ENCODE results near the gene SFRP4.
"Not testable (repeated sequence)": the region's sequence is repeated elsewhere in the genome, so short reads cannot be mapped to it uniquely, and the experiment has no call there.

The SFRP4 gene

GRCh38 chr7:37916673-37917660, at the start of gene SFRP4:
Gene SFRP4 (minus strand): TSS chr7:37916817. CDS start chr7:37916537, 280 bp downstream.
- DNase-seq (ENCODE audit: low spot score in 2 of 2) (no peak), ATAC-seq (replicated peaks; ENCODE audit: extremely low read depth, poor library complexity, severe bottlenecking) (no peak)
- no peak within 1 kb of the TSS for H3K27ac Mint-ChIP-seq (ENCODE audit: low read depth)
- H3K4me3 Mint-ChIP-seq, result peak within 1 kb of the TSS; percentile 44
- H3K27me3 Mint-ChIP-seq, result peaks cover 85% of the 10 kb centered on the region
- peaks cover 25% of the 10 kb centered on the region for H3K4me1 Mint-ChIP-seq
- no peaks in the 10 kb centered on the region for H3K9me3 Mint-ChIP-seq
- H3K36me3 Mint-ChIP-seq (ENCODE audit: insufficient read depth), result no peaks in the 10 kb centered on the region

GRCh38 chr7:37964196-37964595, 47.6 kb upstream of the SFRP4 start:
- H3K27ac Mint-ChIP-seq (ENCODE audit: low read depth), result no peak overlapping the region
- no peaks in the 10 kb centered on the region for H3K9me3 Mint-ChIP-seq
- peaks cover 13% of the 10 kb centered on the region for H3K27me3 Mint-ChIP-seq

GRCh38 chr7:37961251-37961650, 44.6 kb upstream of the SFRP4 start:
- no peak overlapping the region for H3K4me3 Mint-ChIP-seq
- peaks cover 15% of the 10 kb centered on the region for H3K27me3 Mint-ChIP-seq
- H3K36me3 Mint-ChIP-seq (ENCODE audit: insufficient read depth), result peaks cover 2% of the 10 kb centered on the region
- no peaks in the 10 kb centered on the region for H3K4me1 Mint-ChIP-seq
- DNase-seq (ENCODE audit: low spot score in 2 of 2) (no peak), ATAC-seq (replicated peaks; ENCODE audit: extremely low read depth, poor library complexity, severe bottlenecking) (no peak)
- no peak overlapping the region for H3K27ac Mint-ChIP-seq (ENCODE audit: low read depth)
- no peaks in the 10 kb centered on the region for H3K9me3 Mint-ChIP-seq

More at GRCh38 chr7:37964196-37964595, 47.6 kb upstream of the SFRP4 start:
- no peaks in the 10 kb centered on the region for H3K4me1 Mint-ChIP-seq
- H3K4me3 Mint-ChIP-seq, result no peak overlapping the region
- DNase-seq (ENCODE audit: low spot score in 2 of 2) (no peak), ATAC-seq (replicated peaks; ENCODE audit: extremely low read depth, poor library complexity, severe bottlenecking) (no peak)
- H3K36me3 Mint-ChIP-seq (ENCODE audit: insufficient read depth), result peaks cover 2% of the 10 kb centered on the region

GRCh38 chr7:37960483-37960882, 43.9 kb upstream of the SFRP4 start:
- Mint-ChIP-seq H3K4me3 (no peak overlapping the region), H3K9me3 (no peaks in the 10 kb centered on the region), H3K27ac (ENCODE audit: low read depth) (no peak overlapping the region), H3K27me3 (peaks cover 23% of the 10 kb centered on the region), H3K4me1 (no peaks in the 10 kb centered on the region), H3K36me3 (ENCODE audit: insufficient read depth) (peaks cover 2% of the 10 kb centered on the region)
- DNase-seq (ENCODE audit: low spot score in 2 of 2), result no peak
- no peak for ATAC-seq (replicated peaks; ENCODE audit: extremely low read depth, poor library complexity, severe bottlenecking)

- H3K36me3 Mint-ChIP-seq (ENCODE audit: insufficient read depth), result peaks cover 2% of the 10 kb centered on the region
- peaks cover 25% of the 10 kb centered on the region for H3K27me3 Mint-ChIP-seq
- ATAC-seq (replicated peaks; ENCODE audit: extremely low read depth, poor library complexity, severe bottlenecking) (no peak), DNase-seq (ENCODE audit: low spot score in 2 of 2) (no peak)
- H3K4me3 Mint-ChIP-seq, result no peak overlapping the region
- H3K9me3 Mint-ChIP-seq, result no peaks in the 10 kb centered on the region
- H3K4me1 Mint-ChIP-seq, result no peaks in the 10 kb centered on the region
- H3K27ac Mint-ChIP-seq (ENCODE audit: low read depth), result no peak overlapping the region
Observed at GRCh38 chr7:37957221-37957970, 40.8 kb upstream of the SFRP4 start.

- H3K4me3 Mint-ChIP-seq, result no peak overlapping the region
- H3K4me1 Mint-ChIP-seq, result no peaks in the 10 kb centered on the region
- DNase-seq (ENCODE audit: low spot score in 2 of 2) (no peak), ATAC-seq (replicated peaks; ENCODE audit: extremely low read depth, poor library complexity, severe bottlenecking) (no peak)
- no peaks in the 10 kb centered on the region for H3K9me3 Mint-ChIP-seq
- peaks cover 25% of the 10 kb centered on the region for H3K27me3 Mint-ChIP-seq
- no peak overlapping the region for H3K27ac Mint-ChIP-seq (ENCODE audit: low read depth)
- peaks cover 2% of the 10 kb centered on the region for H3K36me3 Mint-ChIP-seq (ENCODE audit: insufficient read depth)
Observed at GRCh38 chr7:37956791-37957190, 40.2 kb upstream of the SFRP4 start.

GRCh38 chr7:37954217-37954616, 37.6 kb upstream of the SFRP4 start:
- H3K9me3 Mint-ChIP-seq; H3K27ac Mint-ChIP-seq (ENCODE audit: low read depth); DNase-seq (ENCODE audit: low spot score in 2 of 2); H3K4me1 Mint-ChIP-seq; H3K4me3 Mint-ChIP-seq; ATAC-seq (replicated peaks; ENCODE audit: extremely low read depth, poor library complexity, severe bottlenecking); H3K36me3 Mint-ChIP-seq (ENCODE audit: insufficient read depth): not testable (repeated sequence)
- peaks cover 12% of the 10 kb centered on the region for H3K27me3 Mint-ChIP-seq

GRCh38 chr7:37952240-37952639, 35.6 kb upstream of the SFRP4 start:
- H3K9me3 Mint-ChIP-seq, result no peaks in the 10 kb centered on the region
- ATAC-seq (replicated peaks; ENCODE audit: extremely low read depth, poor library complexity, severe bottlenecking) (no peak), DNase-seq (ENCODE audit: low spot score in 2 of 2) (no peak)
- H3K27me3 Mint-ChIP-seq, result peaks cover 12% of the 10 kb centered on the region
- H3K4me3 Mint-ChIP-seq, result no peak overlapping the region
- H3K27ac Mint-ChIP-seq (ENCODE audit: low read depth), result no peak overlapping the region
- H3K4me1 Mint-ChIP-seq, result no peaks in the 10 kb centered on the region
- no peaks in the 10 kb centered on the region for H3K36me3 Mint-ChIP-seq (ENCODE audit: insufficient read depth)

- Mint-ChIP-seq H3K36me3 (ENCODE audit: insufficient read depth) (no peaks in the 10 kb centered on the region), H3K27me3 (peaks cover 8% of the 10 kb centered on the region), H3K27ac (ENCODE audit: low read depth) (no peak overlapping the region), H3K9me3 (peaks cover 5% of the 10 kb centered on the region), H3K4me1 (no peaks in the 10 kb centered on the region), H3K4me3 (no peak overlapping the region)
- ATAC-seq (replicated peaks; ENCODE audit: extremely low read depth, poor library complexity, severe bottlenecking) (no peak), DNase-seq (ENCODE audit: low spot score in 2 of 2) (no peak)
Observed at GRCh38 chr7:37947941-37948210, 31.3 kb upstream of the SFRP4 start.

- DNase-seq (ENCODE audit: low spot score in 2 of 2) (no peak), ATAC-seq (replicated peaks; ENCODE audit: extremely low read depth, poor library complexity, severe bottlenecking) (no peak)
- Mint-ChIP-seq H3K36me3 (ENCODE audit: insufficient read depth) (no peaks in the 10 kb centered on the region), H3K27me3 (peaks cover 9% of the 10 kb centered on the region), H3K4me3 (no peak overlapping the region), H3K27ac (ENCODE audit: low read depth) (no peak overlapping the region), H3K4me1 (no peaks in the 10 kb centered on the region), H3K9me3 (peaks cover 5% of the 10 kb centered on the region)
Observed at GRCh38 chr7:37947138-37947940, 30.7 kb upstream of the SFRP4 start.

GRCh38 chr7:37945336-37945735, 28.7 kb upstream of the SFRP4 start:
- H3K27me3 Mint-ChIP-seq, result peaks cover 16% of the 10 kb centered on the region
- peaks cover 5% of the 10 kb centered on the region for H3K9me3 Mint-ChIP-seq
- no peak overlapping the region for H3K27ac Mint-ChIP-seq (ENCODE audit: low read depth)
- ATAC-seq (replicated peaks; ENCODE audit: extremely low read depth, poor library complexity, severe bottlenecking), result no peak
- no peak overlapping the region for H3K4me3 Mint-ChIP-seq
- H3K4me1 Mint-ChIP-seq, result no peaks in the 10 kb centered on the region
- no peak for DNase-seq (ENCODE audit: low spot score in 2 of 2)
- H3K36me3 Mint-ChIP-seq (ENCODE audit: insufficient read depth), result no peaks in the 10 kb centered on the region

GRCh38 chr7:37944737-37945054, 28.1 kb upstream of the SFRP4 start:
- ATAC-seq (replicated peaks; ENCODE audit: extremely low read depth, poor library complexity, severe bottlenecking) (no peak), DNase-seq (ENCODE audit: low spot score in 2 of 2) (no peak)
- Mint-ChIP-seq H3K27me3 (peaks cover 23% of the 10 kb centered on the region), H3K9me3 (peaks cover 5% of the 10 kb centered on the region), H3K36me3 (ENCODE audit: insufficient read depth) (no peaks in the 10 kb centered on the region), H3K27ac (ENCODE audit: low read depth) (no peak overlapping the region), H3K4me3 (no peak overlapping the region), H3K4me1 (no peaks in the 10 kb centered on the region)
